Measurements from ENCODE around the gene JAK3.

Gene JAK3

DNA sequence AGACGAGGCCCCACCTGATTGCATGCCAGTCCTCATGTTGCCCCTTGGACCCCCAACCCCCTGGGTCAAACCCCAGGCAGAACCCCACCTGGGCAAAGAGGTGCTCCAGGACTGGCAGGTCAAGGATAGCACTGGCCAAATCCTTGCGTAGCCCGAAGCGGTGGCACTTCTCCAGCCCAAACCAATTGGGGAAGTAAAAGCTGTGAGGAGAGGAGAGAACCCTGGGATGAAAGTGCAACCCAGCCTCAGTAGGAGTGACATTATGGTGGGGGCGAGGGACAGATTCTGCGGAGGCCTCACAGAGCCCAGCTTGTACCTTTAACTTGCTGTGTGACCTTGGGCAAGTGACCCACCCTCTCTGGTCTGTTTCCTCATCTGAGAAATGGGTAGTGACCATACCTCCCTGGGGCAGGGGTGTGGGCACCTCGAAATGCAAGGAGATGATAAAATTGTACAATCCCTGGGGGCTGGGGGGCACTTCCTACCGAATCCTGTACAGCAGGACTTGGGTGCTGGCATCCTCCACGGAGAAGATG, 4.4 kb downstream of the JAK3 start:
- TF ChIP-seq EZH2 (IDR thresholded peaks at IDR 0.05; ENCODE audit: borderline replicate concordance, low read length), result no peak
- TF ChIP-seq, protein P1, sequence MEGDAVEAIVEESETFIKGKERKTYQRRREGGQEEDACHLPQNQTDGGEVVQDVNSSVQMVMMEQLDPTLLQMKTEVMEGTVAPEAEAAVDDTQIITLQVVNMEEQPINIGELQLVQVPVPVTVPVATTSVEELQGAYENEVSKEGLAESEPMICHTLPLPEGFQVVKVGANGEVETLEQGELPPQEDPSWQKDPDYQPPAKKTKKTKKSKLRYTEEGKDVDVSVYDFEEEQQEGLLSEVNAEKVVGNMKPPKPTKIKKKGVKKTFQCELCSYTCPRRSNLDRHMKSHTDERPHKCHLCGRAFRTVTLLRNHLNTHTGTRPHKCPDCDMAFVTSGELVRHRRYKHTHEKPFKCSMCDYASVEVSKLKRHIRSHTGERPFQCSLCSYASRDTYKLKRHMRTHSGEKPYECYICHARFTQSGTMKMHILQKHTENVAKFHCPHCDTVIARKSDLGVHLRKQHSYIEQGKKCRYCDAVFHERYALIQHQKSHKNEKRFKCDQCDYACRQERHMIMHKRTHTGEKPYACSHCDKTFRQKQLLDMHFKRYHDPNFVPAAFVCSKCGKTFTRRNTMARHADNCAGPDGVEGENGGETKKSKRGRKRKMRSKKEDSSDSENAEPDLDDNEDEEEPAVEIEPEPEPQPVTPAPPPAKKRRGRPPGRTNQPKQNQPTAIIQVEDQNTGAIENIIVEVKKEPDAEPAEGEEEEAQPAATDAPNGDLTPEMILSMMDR (IDR thresholded peaks at IDR 0.05; ENCODE audit: low read length), result no peak
- Histone ChIP-seq H3K4me1 (ENCODE audit: insufficient read depth, low read length, severe bottlenecking) (peaks cover 11% of the 10 kb centered on the region), H3K27me3 (ENCODE audit: insufficient read depth, low read length) (no peaks in the 10 kb centered on the region), H3K4me3 (ENCODE audit: low read depth, low read length, poor library complexity, severe bottlenecking) (no peak overlapping the region), H3K9me2 (ENCODE audit: low read depth, low read length) (no peaks in the 10 kb centered on the region), H2AFZ (ENCODE audit: low read length) (no peak overlapping the region), H3K4me2 (ENCODE audit: low read length) (no peak overlapping the region), H3K9me3 (ENCODE audit: low read length) (no peaks in the 10 kb centered on the region), H3K79me2 (ENCODE audit: insufficient read depth, low read length) (no peaks in the 10 kb centered on the region), H3K36me3 (ENCODE audit: insufficient read depth, low read length) (no peaks in the 10 kb centered on the region), H3F3A (ENCODE audit: insufficient read depth, low read length) (no peaks in the 10 kb centered on the region), H4K20me1 (ENCODE audit: insufficient read depth, low read length) (no peaks in the 10 kb centered on the region), H3K27ac (ENCODE audit: low read depth, low read length, poor library complexity, severe bottlenecking) (no peak overlapping the region), H3K9ac (ENCODE audit: low read length) (no peak overlapping the region)

DNA sequence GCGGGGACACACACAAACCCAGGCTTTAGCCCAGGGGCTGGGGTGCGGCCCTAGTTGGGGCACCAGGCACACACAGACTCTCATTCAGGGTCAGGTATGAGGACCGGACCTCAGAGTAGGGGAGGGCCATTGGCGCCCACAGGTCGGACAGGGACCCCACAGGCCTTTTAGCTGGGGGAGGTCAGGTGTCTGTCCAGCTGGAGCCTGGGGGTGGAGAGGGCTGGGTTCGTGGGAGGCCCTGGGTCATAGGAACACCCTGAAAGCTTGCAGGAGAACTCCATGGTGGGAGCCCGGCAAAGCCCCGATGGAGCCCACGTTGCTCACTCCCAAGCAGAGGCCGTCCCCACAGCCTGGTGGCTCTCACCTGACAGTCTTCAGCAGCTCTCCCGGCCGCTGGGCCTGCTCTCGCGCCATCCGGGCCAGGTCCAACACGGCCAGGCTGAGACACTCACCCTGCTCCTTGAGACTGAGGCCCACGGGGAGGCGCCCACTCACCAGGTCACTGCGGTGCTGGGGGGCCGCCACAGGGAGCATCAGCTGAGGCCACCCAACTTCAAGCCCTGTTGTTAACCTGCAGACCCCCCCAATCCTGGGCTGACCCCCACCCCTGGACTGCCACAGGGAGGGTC, 5.0 kb downstream of the JAK3 start:
- Histone ChIP-seq H4K20me1 (ENCODE audit: insufficient read depth, low read length) (no peaks in the 10 kb centered on the region), H3K9me2 (ENCODE audit: low read depth, low read length) (no peaks in the 10 kb centered on the region), H3K4me2 (ENCODE audit: low read length) (no peak overlapping the region), H3K27me3 (ENCODE audit: insufficient read depth, low read length) (no peaks in the 10 kb centered on the region), H3K79me2 (ENCODE audit: insufficient read depth, low read length) (no peaks in the 10 kb centered on the region), H3K4me3 (ENCODE audit: low read depth, low read length, poor library complexity, severe bottlenecking) (no peak overlapping the region), H2AFZ (ENCODE audit: low read length) (no peak overlapping the region), H3K36me3 (ENCODE audit: insufficient read depth, low read length) (no peaks in the 10 kb centered on the region), H3K4me1 (ENCODE audit: insufficient read depth, low read length, severe bottlenecking) (peaks cover 6% of the 10 kb centered on the region), H3K9me3 (ENCODE audit: low read length) (no peaks in the 10 kb centered on the region), H3K9ac (ENCODE audit: low read length) (no peak overlapping the region), H3F3A (ENCODE audit: insufficient read depth, low read length) (no peaks in the 10 kb centered on the region), H3K27ac (ENCODE audit: low read depth, low read length, poor library complexity, severe bottlenecking) (no peak overlapping the region)
- TF ChIP-seq, protein P1 (IDR thresholded peaks at IDR 0.05; ENCODE audit: low read length), result no peak
- no peak for TF ChIP-seq EZH2 (IDR thresholded peaks at IDR 0.05; ENCODE audit: borderline replicate concordance, low read length)

DNA sequence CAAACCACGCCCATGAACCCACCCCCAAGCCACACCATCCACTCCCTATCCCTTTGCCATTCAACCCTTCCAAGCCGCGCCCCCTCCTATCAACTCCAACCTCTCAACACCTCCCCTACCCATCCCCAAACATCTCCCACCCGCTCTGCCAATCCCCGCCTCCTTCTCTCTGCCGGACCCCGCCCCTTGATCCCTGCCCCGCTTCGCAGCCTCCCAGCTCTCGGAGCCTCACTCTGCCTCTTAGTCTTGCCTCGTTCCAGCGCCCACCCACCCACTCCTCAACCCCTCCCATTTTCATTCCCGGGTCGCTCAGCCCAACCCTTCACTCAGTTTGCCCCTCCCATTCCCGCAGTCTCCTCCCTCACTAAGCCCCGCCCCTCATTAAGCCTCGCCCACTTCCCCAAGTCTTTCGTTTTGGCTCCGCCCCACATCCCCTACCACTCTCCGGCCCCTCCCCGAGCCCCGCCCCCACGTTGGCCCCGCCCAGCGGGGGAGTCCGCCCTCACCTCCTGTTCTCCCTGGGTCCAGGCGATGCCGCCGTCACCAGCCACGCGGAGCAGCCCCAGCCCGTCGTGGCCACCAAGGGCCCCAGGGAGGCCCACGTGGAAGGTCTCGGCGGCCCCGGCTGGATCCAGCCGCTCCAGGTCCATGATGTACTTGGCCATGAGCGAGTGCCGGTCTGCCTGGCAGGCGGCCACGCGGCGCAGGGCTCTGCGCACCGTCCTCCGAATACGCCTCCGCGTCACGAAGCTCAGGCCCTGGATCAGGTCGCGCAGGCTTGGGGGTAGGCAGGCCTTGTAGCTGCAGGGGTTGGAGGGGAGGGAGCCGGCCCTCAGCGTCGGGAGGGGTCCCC, 5.7 kb downstream of the JAK3 start:
- H3K9me2 ChIP-seq (ENCODE audit: low read depth, low read length), result no peaks in the 10 kb centered on the region
- H3K79me2 ChIP-seq (ENCODE audit: insufficient read depth, low read length), result no peaks in the 10 kb centered on the region
- no peak overlapping the region for H3K4me3 ChIP-seq (ENCODE audit: low read depth, low read length, poor library complexity, severe bottlenecking)
- no peak overlapping the region for H3K4me2 ChIP-seq (ENCODE audit: low read length)
- H3K27ac ChIP-seq (ENCODE audit: low read depth, low read length, poor library complexity, severe bottlenecking), result no peak overlapping the region
- H3K4me1 ChIP-seq (ENCODE audit: insufficient read depth, low read length, severe bottlenecking), result no peaks in the 10 kb centered on the region
- no peaks in the 10 kb centered on the region for H3K36me3 ChIP-seq (ENCODE audit: insufficient read depth, low read length)
- no peak for TF ChIP-seq EZH2 (IDR thresholded peaks at IDR 0.05; ENCODE audit: borderline replicate concordance, low read length)
- TF ChIP-seq, protein P1 (IDR thresholded peaks at IDR 0.05; ENCODE audit: low read length), result no peak
- H3K9ac ChIP-seq (ENCODE audit: low read length), result no peak overlapping the region
- H3K9me3 ChIP-seq (ENCODE audit: low read length), result no peaks in the 10 kb centered on the region
- no peaks in the 10 kb centered on the region for H4K20me1 ChIP-seq (ENCODE audit: insufficient read depth, low read length)
- H3K27me3 ChIP-seq (ENCODE audit: insufficient read depth, low read length), result no peaks in the 10 kb centered on the region
- no peak overlapping the region for H2AFZ ChIP-seq (ENCODE audit: low read length)
- no peaks in the 10 kb centered on the region for H3F3A ChIP-seq (ENCODE audit: insufficient read depth, low read length)
